Measurements from ENCODE around the gene CENPE.

DNA sequence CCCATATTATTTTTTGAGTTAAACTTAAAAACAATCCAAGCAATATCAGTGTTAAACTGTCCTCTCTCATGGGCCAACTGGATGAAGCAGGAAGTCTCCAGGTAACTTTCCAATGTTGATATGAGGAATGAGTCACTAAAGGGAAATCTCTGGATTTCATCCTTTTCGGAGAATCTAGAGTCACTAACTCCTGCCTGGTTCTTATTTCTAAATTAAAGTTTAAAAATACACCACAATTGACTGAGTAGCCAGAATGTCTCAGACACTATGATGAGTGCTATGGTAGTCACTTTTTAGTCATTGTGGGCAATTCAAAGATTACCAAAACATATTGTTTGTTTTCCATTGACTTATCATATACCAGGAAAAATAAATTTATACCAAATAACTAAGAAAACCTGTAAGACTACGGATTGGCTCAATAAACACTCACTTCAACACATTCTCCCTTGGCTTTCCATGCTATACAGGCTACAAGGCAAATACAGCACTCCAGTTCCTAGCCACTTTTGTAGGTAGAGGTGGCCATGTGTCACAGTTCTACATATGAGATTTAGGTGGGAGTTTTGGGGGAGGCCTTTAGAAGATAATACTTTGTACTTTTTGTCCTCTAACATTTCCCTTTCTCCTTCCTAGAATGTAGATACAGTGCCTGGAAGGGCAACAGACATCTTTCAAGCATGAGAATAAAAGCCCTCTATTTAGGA is 130.1 kb downstream of the CENPE start:
- TF ChIP-seq, protein P1, sequence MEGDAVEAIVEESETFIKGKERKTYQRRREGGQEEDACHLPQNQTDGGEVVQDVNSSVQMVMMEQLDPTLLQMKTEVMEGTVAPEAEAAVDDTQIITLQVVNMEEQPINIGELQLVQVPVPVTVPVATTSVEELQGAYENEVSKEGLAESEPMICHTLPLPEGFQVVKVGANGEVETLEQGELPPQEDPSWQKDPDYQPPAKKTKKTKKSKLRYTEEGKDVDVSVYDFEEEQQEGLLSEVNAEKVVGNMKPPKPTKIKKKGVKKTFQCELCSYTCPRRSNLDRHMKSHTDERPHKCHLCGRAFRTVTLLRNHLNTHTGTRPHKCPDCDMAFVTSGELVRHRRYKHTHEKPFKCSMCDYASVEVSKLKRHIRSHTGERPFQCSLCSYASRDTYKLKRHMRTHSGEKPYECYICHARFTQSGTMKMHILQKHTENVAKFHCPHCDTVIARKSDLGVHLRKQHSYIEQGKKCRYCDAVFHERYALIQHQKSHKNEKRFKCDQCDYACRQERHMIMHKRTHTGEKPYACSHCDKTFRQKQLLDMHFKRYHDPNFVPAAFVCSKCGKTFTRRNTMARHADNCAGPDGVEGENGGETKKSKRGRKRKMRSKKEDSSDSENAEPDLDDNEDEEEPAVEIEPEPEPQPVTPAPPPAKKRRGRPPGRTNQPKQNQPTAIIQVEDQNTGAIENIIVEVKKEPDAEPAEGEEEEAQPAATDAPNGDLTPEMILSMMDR (IDR thresholded peaks at IDR 0.05; ENCODE audit: low read depth, low read length, missing input control), result no peak
- TF ChIP-seq NR2F2 (IDR thresholded peaks at IDR 0.05), result no peak
- TF ChIP-seq YY1 (IDR thresholded peaks at IDR 0.05), result no peak
- TF ChIP-seq HNF4G (IDR thresholded peaks at IDR 0.05), result no peak
- no peak for TF ChIP-seq ATF3 (IDR thresholded peaks at IDR 0.05)
- TF ChIP-seq EGR1 (IDR thresholded peaks at IDR 0.05; ENCODE audit: low read depth in 2 of 2), result no peak
- TF ChIP-seq, protein P2, sequence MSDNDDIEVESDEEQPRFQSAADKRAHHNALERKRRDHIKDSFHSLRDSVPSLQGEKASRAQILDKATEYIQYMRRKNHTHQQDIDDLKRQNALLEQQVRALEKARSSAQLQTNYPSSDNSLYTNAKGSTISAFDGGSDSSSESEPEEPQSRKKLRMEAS (IDR thresholded peaks at IDR 0.05), result no peak
- TF ChIP-seq REST (IDR thresholded peaks at IDR 0.05), result no peak
- TF ChIP-seq RAD21 (IDR thresholded peaks at IDR 0.05), result no peak
- no peak for TF ChIP-seq GABPA (IDR thresholded peaks at IDR 0.05 in 1 of 2, conservative IDR thresholded peaks at IDR 0.05 in 1 of 2)

All from liver (tissue), 3 donors.